Iris pigment epithelial cell (primary cell): Measurements from ENCODE around the gene BGLAP.
A peak's percentile ranks its signal among the peaks of the same experiment; 100 is the strongest.

Experiments
- DNase-seq: peaks from one replicate; pipeline ENCODE4 v3.0.0-alpha.2; 2011; ENCODE audit warnings: low read depth

The BGLAP gene

DNA sequence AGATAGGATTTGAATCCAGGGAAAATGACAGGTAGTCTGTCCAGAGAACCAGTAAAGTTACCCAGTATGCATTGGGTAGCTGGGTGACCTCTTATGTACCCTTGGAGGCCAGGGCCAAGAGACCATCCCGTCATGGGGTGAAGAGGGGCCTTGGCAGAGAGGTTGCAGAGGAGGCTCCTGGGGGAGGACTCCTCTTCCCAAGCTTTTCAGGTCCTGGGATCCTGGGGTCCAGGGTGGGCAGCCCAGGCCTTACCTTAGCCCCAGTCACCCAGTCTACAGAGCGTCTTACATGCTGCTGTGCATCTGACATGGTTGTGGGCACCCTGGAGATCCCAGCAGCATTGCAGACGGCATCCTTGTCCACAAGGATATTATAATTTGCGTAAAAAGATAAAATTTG lies 15.2 kb upstream of the BGLAP start:
- DNase-seq: no peak

DNA sequence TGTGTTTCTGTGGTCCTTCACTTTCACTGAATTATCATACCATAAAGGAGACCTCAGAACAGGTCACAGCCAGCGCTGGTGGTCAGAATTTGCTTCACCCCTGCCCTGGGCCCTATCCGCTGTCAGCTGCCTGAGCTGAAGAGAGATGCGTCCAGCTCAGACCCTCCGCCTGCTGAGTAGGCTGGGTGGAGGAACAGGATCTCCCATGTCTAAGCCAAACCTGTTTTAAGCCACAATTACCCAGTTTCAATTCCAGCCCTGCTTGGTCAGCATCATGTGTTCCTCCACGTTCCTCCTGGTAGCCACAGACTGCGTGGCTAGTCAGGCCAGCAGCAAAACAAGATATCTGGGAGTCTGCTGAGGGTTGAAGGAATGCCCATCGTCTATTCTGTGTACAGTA lies 13.5 kb upstream of the BGLAP start:
- DNase-seq: no peak

DNA sequence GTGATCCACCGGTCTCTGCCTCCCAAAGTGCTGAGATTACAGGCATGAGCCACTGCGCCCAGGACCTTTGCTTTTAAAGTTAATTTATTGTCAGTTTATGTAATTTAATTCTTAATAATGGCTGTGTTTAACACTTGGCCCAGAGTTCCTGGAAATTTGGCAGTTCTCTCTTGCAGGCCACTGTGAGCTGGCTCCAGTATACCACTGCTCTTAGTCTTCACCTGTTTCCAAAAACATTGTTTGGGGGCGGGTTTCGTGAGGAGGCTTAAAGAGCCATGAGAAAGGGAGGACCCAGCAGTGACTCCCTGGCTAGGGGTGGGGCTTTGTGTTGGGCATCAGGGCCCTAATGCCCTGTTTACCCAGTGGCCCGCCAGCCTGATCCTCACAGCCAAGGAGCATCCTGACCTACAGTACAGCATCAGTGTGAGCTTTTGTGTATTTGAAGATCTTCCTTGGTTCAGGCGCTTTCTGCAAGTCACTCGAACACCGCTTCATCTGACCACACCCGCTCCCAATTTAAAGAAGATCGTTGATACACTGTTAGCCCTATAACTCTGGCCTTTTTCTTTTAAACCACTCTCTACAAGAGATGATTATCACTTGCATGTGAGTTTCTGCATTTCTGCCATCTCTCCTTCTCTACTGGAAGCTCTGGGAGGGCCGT lies 12.0 kb upstream of the BGLAP start:
- no peak for DNase-seq

DNA sequence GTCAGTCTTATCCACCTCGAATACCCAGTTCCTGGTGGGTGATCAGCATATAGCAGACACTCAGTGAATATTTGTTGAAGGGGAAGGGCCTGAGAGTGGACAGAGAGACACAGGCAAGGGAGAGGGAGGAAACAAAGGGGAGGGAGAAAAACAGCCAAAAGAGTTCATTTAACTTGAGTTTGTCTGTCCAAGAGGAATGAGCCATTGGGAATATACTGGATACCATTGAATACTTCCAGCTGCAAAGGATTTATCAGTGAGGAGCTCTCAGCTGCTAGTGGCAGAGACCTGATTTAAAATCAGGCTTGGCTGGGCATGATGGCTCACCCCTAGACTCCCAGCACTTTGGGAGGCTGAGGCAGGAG lies 11.5 kb upstream of the BGLAP start:
- DNase-seq: no peak

DNA sequence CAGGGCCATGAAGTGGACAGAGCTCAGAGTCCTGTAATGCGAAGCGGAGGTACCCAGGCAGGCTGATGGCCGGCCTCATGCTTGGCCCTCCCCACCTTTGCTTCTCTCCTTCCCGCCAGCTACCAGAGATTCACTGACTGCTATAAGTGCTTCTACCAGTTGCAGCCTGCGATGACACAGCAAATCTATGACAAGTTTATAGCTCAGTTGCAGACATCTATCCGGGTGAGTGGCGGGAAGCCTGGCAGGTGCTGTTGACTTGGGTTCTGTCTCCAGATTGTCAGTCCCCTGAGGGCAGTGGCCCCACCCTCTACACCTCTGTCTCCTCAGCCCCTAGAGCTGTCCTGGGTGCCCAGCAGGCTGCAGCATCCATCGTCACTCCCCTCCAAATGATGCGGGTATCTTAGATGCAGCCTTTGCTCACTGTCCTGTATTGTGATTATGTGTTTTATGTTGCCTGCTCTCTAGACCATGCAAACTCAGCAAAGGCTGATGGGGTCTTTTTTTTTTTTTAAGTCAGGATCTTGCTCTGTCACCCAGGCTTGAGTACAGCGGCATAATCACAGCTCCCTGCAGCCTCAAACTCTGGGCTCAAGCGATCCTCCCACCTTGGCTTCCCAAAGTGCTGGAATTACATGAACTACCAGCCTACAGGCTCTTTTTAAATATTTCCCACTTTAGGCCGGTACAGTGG lies 9.6 kb upstream of the BGLAP start:
- no peak for DNase-seq

DNA sequence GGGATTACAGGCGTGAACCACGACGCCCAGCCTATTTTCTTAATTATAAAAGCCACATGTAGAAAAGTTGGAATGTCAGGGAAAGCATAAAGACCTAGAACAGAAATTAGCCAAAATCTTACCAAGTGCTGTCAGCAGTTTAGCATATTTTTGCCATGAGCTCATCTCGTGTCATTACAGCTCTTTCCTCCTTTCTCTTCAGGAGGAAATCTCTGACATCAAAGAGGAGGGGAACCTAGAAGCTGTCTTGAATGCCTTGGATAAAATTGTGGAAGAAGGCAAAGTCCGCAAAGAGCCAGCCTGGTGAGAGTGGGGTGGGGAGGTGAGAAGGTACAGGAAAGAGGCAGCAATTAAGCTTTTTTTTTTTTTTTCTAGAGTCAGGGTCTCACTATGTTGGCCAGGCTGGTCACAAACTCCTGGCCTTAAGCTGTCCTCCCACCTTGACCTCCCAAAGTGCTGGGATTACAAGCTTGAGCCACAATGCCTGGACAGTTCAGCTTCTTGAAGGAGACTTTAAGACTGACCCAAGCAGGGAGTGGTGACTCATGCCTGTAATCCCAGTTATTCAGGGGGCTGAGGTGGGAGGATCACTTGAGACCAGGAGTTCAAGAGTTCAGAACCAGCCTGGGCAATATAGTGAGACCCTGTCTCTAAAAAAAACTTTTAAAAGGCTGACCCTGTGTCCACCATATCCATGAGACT lies 8.4 kb upstream of the BGLAP start:
- peak; percentile 86 for DNase-seq

DNA sequence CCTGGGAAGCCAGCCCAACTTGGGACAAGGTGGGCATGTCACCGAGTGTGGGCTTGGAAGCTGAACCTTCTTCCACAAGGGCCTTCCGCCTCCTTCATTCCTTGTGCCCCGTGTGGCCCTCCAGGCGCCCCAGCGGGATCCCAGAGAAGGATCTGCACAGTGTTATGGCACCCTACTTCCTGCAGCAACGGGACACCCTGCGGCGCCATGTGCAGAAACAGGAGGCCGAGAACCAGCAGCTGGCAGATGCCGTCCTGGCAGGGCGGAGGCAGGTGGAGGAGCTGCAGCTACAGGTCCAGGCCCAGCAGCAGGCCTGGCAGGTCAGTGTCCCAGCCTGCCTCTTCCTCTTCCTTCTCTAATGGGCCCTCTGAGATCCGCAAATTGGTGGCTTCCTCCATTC lies 5.8 kb upstream of the BGLAP start:
- DNase-seq: no peak

DNA sequence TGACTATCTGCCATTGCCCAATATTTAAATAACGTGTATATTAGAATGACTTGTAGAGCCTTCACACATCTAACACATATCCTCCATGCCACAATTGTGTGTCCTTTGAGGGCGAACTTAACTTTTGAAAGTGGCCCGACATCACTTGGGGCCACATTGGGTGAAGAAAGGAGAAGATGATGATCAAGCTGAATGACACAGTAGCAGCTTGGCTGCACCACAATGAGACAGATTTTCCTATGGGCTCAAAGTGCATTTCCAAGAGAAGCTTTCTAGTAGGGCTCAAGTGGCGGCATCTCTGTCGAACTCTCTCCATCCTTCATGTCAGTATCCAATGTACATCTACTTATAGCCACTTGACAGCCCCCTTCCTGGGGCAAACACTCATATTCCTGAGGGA lies 3.7 kb upstream of the BGLAP start:
- no peak for DNase-seq

DNA sequence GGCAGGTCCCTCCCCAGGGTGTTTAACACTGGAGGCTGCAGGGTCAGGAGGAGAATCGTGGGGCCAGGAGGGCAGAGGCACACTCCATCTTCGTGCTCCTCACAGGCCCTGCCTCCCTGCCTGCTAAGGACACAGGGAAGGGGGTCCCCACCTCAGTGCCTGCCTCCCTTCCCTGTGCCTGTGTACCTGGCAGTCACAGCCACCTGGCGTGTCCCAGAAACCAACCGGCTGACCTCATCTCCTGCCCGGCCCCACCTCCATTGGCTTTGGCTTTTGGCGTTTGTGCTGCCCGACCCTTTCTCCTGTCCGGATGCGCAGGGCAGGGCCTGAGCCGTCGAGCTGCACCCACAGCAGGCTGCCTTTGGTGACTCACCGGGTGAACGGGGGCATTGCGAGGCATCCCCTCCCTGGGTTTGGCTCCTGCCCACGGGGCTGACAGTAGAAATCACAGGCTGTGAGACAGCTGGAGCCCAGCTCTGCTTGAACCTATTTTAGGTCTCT lies 623 bp upstream of the BGLAP start:
- DNase-seq: peak; percentile 44

DNA sequence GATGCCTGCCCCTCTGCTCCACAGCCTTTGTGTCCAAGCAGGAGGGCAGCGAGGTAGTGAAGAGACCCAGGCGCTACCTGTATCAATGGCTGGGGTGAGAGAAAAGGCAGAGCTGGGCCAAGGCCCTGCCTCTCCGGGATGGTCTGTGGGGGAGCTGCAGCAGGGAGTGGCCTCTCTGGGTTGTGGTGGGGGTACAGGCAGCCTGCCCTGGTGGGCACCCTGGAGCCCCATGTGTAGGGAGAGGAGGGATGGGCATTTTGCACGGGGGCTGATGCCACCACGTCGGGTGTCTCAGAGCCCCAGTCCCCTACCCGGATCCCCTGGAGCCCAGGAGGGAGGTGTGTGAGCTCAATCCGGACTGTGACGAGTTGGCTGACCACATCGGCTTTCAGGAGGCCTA lies 754 bp downstream of the BGLAP start:
- no peak for DNase-seq

DNA sequence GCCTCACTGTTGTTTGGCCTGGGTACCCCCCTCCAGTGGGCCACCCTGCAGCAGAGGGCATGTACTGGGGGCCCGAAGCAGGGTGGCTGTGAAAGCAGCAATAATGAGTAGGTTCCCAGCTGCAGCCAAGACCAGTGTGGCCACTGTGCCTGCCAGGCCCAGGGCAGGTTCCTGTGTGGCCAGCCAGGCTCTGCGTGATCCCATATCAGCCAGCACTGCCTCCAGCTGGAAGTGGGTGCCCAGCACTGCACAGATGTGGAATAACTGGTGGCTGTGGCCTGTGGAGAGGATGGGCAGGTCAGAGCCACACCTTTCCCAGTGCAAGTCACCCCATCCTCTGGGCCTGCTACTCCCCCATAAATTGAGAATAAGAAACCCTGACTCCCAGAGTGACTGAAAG lies 2.1 kb downstream of the BGLAP start:
- no peak for DNase-seq

DNA sequence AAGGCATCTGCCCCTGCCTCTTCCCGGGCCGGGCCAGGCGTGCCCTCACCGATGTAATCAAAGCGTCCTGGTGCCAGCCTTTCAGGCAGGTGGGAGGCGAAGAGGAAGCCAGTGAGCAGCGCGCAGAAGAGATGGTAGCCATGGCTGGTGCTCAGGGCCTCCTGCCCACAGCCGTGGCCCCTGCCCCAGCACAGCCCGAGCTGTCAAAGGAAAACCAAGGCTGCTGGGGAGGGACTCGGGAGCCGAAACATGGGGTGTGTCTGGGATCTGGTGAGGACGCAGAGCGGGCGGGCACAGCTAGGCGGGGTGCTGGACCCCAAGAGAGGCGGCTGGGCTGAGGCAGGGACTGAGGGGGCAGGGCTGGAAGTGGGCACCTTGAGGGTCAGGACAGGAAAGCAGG lies 2.7 kb downstream of the BGLAP start:
- no peak for DNase-seq

DNA sequence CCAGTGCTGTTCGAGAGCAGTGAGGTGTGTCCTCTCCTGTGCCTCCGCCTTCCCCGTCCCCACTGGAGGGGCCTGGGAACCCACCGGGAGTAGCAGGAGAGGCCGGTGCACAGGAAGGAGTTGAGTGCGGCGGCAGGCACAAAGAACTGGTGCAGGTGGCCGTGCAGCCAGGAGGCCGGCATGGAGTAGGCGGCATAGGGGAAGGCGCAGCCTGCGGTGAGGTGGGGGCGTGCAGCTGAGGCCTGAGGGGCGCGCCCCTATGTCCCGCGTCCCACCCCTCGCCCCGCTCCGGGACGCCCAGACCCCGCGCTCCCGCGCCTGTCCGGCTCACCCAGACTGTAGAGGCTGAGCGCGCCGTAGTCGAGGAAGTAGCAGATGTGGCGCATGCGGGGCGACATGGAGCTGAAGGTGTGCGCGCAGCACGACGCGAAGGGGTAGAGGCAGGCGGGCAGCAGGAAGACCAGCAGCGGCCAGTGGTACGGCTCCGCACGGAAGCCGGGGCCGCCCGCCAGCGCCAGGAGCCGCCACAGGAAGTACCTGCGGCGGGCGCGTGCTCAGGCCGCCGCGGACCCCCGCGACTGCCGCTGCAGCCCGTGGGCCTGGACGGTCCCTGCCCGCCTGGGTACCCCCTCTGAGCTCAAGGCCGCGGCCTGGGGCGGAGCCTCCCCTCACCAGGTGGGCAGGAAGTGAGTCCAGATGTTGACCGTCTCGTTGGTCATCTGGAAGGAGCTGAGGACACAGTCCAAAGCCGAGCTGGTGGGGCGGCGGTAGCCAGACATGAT lies 3.7 kb downstream of the BGLAP start:
- DNase-seq: no peak

DNA sequence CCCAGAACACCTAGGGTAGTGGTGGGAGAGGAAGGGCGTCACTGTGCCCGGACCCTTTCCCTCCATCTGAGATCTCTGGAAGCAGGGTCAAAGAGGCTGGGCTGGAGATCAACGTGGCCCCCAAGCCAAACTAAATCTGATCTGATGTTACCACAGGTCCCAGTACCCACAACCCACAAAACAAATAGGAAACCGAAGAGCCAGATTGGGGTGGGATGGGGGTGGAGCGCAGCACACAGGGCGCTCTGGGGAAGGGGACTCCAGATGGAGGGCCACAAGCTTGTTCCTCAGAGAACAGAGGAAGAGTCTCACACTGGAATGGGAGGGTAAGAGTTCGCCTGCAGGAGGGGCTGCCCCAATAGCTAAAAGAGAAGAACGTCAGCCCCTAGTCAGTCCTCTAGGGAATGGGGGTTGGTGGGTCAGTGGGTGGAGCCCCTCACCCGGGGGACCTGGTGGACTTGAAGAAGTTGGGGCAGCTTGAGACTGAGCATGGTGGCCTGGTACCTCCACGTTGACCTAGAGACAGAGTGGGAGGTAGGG lies 4.3 kb downstream of the BGLAP start:
- DNase-seq: no peak

DNA sequence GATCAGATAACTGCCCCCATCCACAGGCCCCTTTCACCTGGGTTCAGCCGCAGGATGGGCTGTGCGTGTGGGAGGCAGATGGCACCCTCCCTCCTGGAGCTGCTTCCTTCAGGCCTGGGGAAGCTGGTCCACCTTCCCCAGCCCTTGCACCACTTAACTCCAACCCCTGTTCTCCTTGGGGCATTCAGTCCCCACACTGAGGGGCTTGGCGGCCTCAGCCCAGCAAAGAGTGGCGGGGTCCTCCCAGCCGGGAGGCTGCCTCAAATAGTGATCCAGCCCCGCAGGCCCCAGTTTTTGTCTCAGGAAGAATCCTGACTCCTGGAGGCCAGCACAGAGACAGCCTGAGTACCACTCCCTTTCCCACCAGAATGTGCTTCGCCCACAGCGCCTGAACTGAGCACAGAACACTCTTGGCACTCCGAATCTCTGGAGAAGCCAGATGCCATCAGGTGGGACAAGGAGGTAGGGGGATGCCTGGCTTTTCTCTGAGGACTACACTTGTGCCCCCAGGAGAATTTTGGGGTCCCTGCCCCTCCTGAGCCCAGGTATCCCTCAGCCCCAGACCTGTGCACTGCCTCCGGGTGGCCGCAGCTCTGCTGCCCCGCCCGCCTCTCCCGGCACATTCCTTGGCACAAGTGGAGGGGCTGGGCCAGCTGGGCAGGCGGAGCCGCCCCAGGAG lies 4.9 kb downstream of the BGLAP start:
- DNase-seq: no peak

DNA sequence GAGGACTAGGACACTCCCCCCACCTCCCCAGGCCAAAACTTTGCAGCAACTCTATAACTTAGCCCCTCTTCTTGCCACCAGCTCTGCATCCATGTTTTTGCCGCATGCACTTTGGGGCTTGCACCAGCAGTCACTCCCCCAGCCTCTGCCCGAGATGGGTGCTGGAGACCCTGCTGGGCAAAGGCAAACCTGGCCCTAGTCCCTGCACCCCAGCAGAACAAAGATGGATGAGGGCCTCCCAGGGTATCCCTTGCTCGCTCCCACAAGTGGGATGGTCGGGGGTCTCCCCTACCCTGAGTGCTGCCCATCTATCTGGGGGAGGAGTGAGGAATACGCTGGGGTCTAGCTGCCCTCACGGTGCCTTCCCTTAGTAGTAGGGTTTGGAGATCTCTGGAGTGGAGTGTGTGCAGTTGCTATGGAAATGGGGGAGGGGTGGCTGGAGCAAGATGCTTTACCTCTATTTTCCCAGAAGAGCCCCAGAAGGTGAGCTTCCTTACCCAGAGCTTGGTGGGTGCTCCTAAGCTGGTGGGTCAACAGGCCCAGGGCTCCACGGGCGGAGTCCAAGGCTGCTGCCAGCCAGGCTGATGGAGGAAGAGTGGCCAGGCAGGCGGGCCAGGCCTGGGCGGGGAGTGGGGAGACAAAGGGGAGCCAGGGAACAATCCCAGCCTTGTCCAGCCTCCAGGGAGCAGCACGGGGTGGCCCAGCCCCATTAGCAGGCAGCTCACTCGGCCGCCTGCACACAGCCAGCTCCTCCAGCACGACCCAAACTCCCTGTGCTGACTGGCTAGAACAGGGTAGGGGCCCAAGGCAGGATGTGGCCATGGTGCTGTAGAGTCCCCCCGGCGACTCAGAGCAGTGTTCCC lies 5.7 kb downstream of the BGLAP start, which contains the start of gene PAQR6:
TSS of gene PAQR6 (minus strand) at position 597 of the 863 bp plus-strand sequence. CDS start 1,325 bp downstream, outside the sequence.
- DNase-seq: no peak

DNA sequence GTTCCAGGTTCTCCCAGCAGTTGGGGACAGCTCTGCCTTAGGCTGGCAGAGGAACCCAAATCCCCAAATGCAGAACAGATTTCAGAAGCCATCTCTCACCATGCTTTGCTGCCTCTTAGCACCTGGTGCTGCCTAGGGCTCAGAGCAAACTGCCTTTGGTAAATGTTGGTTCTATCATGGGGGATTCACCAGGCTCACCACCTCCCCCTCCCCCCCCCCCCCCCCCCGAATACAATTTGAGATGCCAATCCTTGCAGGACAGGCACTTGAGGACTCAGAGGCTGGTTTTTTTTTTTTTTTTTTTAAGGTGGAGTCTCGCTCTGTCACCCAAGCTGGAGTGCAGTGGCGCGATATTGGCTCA lies 6.3 kb downstream of the BGLAP start:
- no peak for DNase-seq

DNA sequence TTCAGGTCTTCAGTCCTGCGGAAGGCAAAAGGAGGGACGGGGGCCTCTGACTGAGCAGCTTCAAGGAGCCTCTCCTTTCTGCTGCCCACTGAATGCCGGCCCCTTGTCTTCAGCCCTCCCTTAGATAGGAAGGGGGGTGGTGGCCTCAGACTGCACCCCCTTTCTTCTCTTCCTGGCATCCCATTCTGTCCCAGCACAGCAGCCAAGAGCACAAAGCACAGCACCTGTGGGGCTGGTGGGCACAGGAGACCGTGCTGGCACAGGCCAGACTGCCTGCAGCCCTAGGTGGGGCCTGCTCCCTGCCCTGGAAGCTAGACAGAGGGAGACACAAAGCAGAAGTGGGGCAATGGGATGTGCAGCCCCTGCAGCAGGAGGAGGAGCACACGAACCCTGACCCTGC lies 7.6 kb downstream of the BGLAP start:
- DNase-seq: no peak

DNA sequence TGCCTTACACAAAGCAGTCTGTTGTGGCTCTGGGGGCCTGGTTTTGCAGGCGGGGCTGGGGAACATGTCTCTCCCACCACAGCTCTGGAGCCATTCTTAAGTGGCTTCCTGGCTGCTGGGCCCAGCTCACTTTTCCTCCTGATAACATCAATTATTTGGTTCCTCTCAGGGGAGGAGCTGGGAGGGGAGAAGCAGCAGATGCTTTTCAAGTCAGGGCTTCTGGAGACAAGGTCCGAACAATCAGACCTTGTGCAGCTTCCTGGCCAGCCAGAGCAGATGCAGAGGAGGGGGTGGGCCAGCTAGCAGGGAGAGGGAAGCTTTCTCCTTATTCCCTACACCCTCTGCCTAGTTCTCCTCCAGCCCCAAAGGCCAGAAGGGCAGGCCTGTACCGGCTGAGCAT lies 9.5 kb downstream of the BGLAP start:
- DNase-seq: no peak

DNA sequence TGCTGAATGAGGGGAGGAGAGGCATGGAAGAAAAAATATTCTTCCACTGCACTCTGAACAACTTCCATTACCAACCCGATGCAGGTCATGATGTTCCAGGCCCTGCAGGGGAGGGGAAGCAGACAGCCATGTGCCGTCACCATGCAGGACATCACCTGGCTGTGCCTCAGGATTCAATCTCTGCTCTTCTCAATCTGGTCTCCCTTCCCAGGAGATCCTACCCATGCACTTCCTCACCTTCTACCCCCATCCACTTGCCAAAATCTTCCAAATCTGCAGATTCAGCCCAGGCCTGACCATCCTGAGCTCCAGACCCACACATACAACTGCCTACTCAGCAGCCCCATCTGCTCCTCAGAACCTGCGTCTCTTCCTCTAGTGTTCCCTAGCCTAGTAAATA lies 11.7 kb downstream of the BGLAP start:
- DNase-seq: no peak

DNA sequence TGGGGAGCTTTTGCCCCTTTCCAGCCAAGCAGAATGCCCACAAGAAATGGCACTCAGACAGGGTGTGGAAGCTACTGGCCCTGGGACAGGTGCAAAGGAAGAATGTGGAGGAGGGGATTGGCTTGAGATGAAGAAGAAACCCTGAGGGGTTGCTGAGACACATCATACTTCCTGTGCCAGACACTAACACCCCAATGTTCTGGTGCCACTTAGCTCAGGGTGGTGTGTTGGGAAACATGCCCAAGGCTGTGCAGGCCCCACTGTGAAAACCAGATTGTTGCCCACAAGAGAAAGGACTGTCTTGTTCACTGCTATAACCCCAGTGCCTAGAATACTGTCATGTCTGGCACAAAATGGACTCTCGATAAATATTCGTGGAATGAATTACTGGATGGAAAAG lies 15.7 kb downstream of the BGLAP start:
- DNase-seq: no peak
